Natural killer cell (primary cell): ENCODE measurements around the gene SMG6. TPM values are rescaled to one million over a fixed set of nuclear protein-coding genes. Genes with fewer than 3 reads are reported as not detected.

ENCODE experiments used
- ATAC-seq, 3 donors: fragments of 150-1000 bp in 2 of 3; fragments of 200-7000 bp in 1 of 3; cut with Tn5 transposase; 1 replicate in 1 of 3; 2 replicates in 2 of 3; pipeline ENCODE4 v1.10.0; 2021; ENCODE audit warnings: mild to moderate bottlenecking in 2 of 3, moderate library complexity in 2 of 3
- DNase-seq, 2 donors: peaks; one replicate each; pipeline versions ENCODE4 v3.0.0 to v3.0.0-alpha.2; 2013 to 2021; ENCODE audit warnings: mixed read lengths in 1 of 2
- H3K27ac ChIP-seq: one replicate; pipeline ENCODE4 v1.5.1; 2013; ENCODE audit warnings: mild to moderate bottlenecking, low read length
- H3K27me3 ChIP-seq: one replicate; pipeline ENCODE4 v1.6.1; 2013; ENCODE audit warnings: low read length; ENCODE audit not compliant: control insufficient read depth, insufficient read depth
- H3K36me3 ChIP-seq: one replicate; pipeline ENCODE4 v1.6.1; 2013; ENCODE audit warnings: low read length; ENCODE audit not compliant: control insufficient read depth, insufficient read depth
- H3K4me1 ChIP-seq: one replicate; pipeline ENCODE4 v1.6.1; 2013; ENCODE audit warnings: low read length; ENCODE audit not compliant: control insufficient read depth, insufficient read depth
- H3K4me3 ChIP-seq: one replicate; pipeline ENCODE4 v1.5.1; 2013; ENCODE audit warnings: low read length
- H3K9me3 ChIP-seq: one replicate; pipeline ENCODE4 v1.6.1; 2013; ENCODE audit warnings: low read length; ENCODE audit not compliant: control insufficient read depth, insufficient read depth
- H3K27ac Mint-ChIP-seq, 2 donors: one replicate each; pipeline ENCODE4 v1.8.0; 2022; ENCODE audit warnings: mild to moderate bottlenecking in 2 of 2, mixed read lengths in 2 of 2, moderate library complexity in 1 of 2
- H3K27me3 Mint-ChIP-seq, 2 donors: one replicate each; pipeline ENCODE4 v1.8.0; 2022; ENCODE audit warnings: low read depth in 2 of 2, mixed read lengths in 2 of 2
- H3K36me3 Mint-ChIP-seq: one replicate; pipeline ENCODE4 v1.8.0; 2022; ENCODE audit warnings: mixed read lengths
- H3K4me1 Mint-ChIP-seq, 2 donors: one replicate each; pipeline ENCODE4 v1.8.0; 2022; ENCODE audit warnings: mixed read lengths in 2 of 2
- H3K4me3 Mint-ChIP-seq: one replicate; pipeline ENCODE4 v1.8.0; 2022; ENCODE audit warnings: mild to moderate bottlenecking, moderate library complexity, mixed read lengths
- H3K9me3 Mint-ChIP-seq, 2 donors: one replicate each; pipeline ENCODE4 v1.8.0; 2022; ENCODE audit warnings: mixed read lengths in 2 of 2
- WGBS: methylation state at CpG from one replicate; pipeline ENCODE4 v1.1.7; 2013; ENCODE audit warnings: missing lambda C conversion rate; ENCODE audit not compliant: insufficient coverage; 5-methylcytosine and 5-hydroxymethylcytosine counted together
- intact Hi-C: fragments of 100-400 bp; cut with micrococcal nuclease; formaldehyde crosslinking; loops from one replicate; pipeline ENCODE4 v1.14.2; 2022
- total RNA-seq, 4 donors: library from RNA; stranded (reverse); fragments of 120-200 nt in 1 of 4; gene quantifications; one replicate each; pipeline versions ENCODE4 v1.2.3 to v1.2.4, GENCODE V29; 2013 to 2022
- TF ChIP-seq, protein P1 (sequence below): fragments of 200-600 bp; IDR thresholded peaks from one replicate; pipeline ENCODE4 v1.8.0; 2022; ENCODE audit warnings: antibody characterized with exemption

SMG6 gene
- total RNA-seq, 3 donors from 2014 or later (not counting 1 experiment from before 2014, with no cell fraction given): 41.6 to 49.4 (median 48.2) TPM

GRCh38 chr17:2051933-2052559 is 251.5 kb downstream of the SMG6 start:
- Histone ChIP-seq H3K4me1 (peaks cover 54% of the 10 kb centered on the region), H3K27ac (no peak overlapping the region), H3K27me3 (peaks cover 5% of the 10 kb centered on the region), H3K36me3 (no peaks in the 10 kb centered on the region), H3K4me3 (no peak overlapping the region), H3K9me3 (no peaks in the 10 kb centered on the region)
- peak overlapping the region; percentile 81 for H3K4me3 Mint-ChIP-seq
- H3K36me3 Mint-ChIP-seq: no peaks in the 10 kb centered on the region
- ATAC-seq: no peak
- peak overlapping the region; percentile 63 to 71 for H3K27ac Mint-ChIP-seq
- WGBS: 54% methylated on average over 14 of the region's 14 CpGs
- H3K27me3 Mint-ChIP-seq: peaks cover 0 to 4% of the 10 kb centered on the region in 2 donors
- DNase-seq: no peak
- H3K4me1 Mint-ChIP-seq: peaks cover 11 to 26% of the 10 kb centered on the region in 2 donors
- TF ChIP-seq, protein P1, sequence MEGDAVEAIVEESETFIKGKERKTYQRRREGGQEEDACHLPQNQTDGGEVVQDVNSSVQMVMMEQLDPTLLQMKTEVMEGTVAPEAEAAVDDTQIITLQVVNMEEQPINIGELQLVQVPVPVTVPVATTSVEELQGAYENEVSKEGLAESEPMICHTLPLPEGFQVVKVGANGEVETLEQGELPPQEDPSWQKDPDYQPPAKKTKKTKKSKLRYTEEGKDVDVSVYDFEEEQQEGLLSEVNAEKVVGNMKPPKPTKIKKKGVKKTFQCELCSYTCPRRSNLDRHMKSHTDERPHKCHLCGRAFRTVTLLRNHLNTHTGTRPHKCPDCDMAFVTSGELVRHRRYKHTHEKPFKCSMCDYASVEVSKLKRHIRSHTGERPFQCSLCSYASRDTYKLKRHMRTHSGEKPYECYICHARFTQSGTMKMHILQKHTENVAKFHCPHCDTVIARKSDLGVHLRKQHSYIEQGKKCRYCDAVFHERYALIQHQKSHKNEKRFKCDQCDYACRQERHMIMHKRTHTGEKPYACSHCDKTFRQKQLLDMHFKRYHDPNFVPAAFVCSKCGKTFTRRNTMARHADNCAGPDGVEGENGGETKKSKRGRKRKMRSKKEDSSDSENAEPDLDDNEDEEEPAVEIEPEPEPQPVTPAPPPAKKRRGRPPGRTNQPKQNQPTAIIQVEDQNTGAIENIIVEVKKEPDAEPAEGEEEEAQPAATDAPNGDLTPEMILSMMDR: no peak
- intact Hi-C loops: no loop called here
- no peaks in the 10 kb centered on the region for H3K9me3 Mint-ChIP-seq

- ATAC-seq (no peak), DNase-seq (peak in 1 of 2 donors; percentile 55)
- WGBS: 5% methylated on average over 81 of the region's 81 CpGs
- H3K27ac ChIP-seq: no peak overlapping the region
- Mint-ChIP-seq H3K4me3 (peak overlapping the region; percentile 81), H3K27ac (peak overlapping the region; percentile 63 to 71), H3K4me1 (peaks cover 11 to 26% of the 10 kb centered on the region in 2 donors), H3K36me3 (no peaks in the 10 kb centered on the region), H3K9me3 (no peaks in the 10 kb centered on the region), H3K27me3 (peaks cover 0 to 4% of the 10 kb centered on the region in 2 donors)
- peaks cover 5% of the 10 kb centered on the region for H3K27me3 ChIP-seq
- intact Hi-C loops: no loop called here
- TF ChIP-seq, protein P1: no peak
- H3K9me3 ChIP-seq: no peaks in the 10 kb centered on the region
- H3K4me1 ChIP-seq: peaks cover 49% of the 10 kb centered on the region
- no peak overlapping the region for H3K4me3 ChIP-seq
- H3K36me3 ChIP-seq: no peaks in the 10 kb centered on the region
Observed at GRCh38 chr17:2051061-2051932, 252.3 kb downstream of the SMG6 start.

DNA sequence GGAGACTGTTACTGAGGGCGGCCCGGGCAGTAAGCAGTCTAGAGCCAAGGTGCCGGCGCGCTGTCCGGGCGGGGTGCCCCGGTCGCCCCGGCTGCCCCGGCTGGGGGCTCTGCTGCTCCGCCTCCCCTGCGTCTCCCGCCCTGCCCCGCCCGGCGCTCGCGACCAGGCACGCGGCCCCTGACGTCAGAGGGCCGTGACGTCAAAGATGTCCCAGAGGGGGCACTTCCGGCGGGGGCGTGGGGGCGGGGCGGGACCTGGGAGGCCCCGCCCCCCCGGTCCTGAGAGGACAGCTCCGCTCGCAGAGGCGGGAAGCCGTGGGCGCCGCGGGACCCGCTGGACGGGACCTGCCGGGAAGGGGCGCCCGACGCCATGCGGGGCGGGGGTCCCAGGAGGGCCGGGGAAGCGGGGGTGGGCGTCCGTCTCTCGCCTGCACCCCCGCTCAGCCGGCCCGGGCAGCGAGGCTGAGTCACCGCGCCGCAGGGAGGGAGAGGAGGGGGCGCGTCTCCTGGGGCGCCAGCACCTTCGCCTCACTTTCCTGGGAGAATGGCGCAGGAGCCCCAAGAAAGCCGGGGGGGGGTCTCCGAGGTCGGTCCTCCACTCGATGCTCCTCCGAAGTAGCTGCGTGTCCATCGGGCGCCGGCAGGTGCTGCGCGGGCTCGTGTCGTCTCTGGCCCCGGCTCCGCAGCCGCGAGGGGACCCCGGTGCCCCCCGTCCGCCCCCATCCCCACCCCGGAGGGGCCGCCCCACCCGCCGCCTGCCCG is 253.1 kb downstream of the SMG6 start:
- H3K27ac ChIP-seq: no peak overlapping the region
- Mint-ChIP-seq H3K4me1 (peaks cover 11 to 26% of the 10 kb centered on the region in 2 donors), H3K27ac (peak overlapping the region in 1 of 2 donors; percentile 74), H3K27me3 (peaks cover 0 to 4% of the 10 kb centered on the region in 2 donors), H3K36me3 (no peaks in the 10 kb centered on the region), H3K9me3 (no peaks in the 10 kb centered on the region), H3K4me3 (no peak overlapping the region)
- DNase-seq (peak; percentile 76 to 89), ATAC-seq (peak; percentile 37 to 62 (median 42))
- H3K9me3 ChIP-seq: no peaks in the 10 kb centered on the region
- H3K27me3 ChIP-seq: peaks cover 5% of the 10 kb centered on the region
- H3K4me3 ChIP-seq: no peak overlapping the region
- H3K36me3 ChIP-seq: no peaks in the 10 kb centered on the region
- TF ChIP-seq, protein P1: no peak
- WGBS: under 1% methylated on average over 88 of the region's 88 CpGs
- intact Hi-C loops: no loop called here
- H3K4me1 ChIP-seq: peaks cover 46% of the 10 kb centered on the region
